ENCODE data around the gene KRT6C. TPM values are rescaled to one million over a fixed set of nuclear protein-coding genes. Genes with fewer than 3 reads are reported as not detected.

KRT6C gene
- total RNA-seq, 1 donor from 2014 or later: not detected

DNA sequence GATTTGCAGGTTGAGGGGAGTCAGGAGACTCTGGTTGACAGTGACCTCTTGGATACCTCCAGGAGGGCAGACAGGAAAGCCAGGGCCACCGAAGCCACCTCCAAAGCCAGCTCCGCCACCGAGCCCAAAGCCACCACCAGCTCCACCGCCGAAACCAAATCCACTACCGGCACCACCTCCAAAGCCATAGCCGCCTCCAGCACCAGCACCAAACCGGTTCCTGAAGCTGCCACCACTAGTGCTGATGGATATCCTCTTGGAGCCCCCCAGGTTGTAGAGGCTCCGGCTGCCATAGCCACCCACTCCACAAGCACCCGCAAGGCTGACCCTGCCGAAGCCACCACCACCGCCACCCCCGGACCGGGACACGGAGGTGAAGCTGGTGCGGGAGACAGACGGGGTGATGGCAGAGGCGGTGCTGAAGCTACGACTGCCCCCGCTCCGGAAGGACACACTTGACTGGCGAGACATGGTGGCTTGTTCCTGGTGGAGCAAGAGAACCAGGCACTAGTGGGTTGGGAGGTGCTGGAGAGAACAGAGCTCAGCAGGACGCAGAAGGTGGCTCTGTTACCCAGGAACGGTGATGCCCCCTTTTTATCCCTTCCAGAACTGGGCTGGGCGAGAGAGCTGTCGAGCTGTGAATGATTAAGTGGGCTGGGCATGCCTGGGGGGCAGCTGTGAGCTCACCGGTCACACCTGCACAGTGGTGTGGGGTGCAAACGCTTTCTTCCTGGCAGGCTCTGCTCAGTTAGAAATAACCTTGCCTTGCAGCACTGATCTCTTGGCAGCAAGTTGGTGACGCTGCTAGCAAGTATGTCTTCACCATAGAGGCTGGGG lies 46.4 kb upstream of the KRT6C start, which contains the start of gene KRT5:
Gene KRT5, minus strand, starts transcription at position 569 of the 837 bp plus-strand sequence. Its CDS starts 98 bp downstream, at position 471.
- no peak within 1 kb of the TSS for H3K27ac ChIP-seq
- no peaks in the 10 kb centered on the region for H3K27me3 ChIP-seq
- H3K4me3 ChIP-seq: no peak within 1 kb of the TSS
- H3K4me1 ChIP-seq: no peaks in the 10 kb centered on the region
- TF ChIP-seq, protein P1, sequence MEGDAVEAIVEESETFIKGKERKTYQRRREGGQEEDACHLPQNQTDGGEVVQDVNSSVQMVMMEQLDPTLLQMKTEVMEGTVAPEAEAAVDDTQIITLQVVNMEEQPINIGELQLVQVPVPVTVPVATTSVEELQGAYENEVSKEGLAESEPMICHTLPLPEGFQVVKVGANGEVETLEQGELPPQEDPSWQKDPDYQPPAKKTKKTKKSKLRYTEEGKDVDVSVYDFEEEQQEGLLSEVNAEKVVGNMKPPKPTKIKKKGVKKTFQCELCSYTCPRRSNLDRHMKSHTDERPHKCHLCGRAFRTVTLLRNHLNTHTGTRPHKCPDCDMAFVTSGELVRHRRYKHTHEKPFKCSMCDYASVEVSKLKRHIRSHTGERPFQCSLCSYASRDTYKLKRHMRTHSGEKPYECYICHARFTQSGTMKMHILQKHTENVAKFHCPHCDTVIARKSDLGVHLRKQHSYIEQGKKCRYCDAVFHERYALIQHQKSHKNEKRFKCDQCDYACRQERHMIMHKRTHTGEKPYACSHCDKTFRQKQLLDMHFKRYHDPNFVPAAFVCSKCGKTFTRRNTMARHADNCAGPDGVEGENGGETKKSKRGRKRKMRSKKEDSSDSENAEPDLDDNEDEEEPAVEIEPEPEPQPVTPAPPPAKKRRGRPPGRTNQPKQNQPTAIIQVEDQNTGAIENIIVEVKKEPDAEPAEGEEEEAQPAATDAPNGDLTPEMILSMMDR (IDR thresholded peaks at IDR 0.05): no peak
- no peak for DNase-seq (ENCODE audit: low spot score in 2 of 2)
- intact Hi-C loops (cut with DNase I): no loop called here
- H3K36me3 ChIP-seq: no peaks in the 10 kb centered on the region
- H3K9me3 ChIP-seq: no peaks in the 10 kb centered on the region

DNA sequence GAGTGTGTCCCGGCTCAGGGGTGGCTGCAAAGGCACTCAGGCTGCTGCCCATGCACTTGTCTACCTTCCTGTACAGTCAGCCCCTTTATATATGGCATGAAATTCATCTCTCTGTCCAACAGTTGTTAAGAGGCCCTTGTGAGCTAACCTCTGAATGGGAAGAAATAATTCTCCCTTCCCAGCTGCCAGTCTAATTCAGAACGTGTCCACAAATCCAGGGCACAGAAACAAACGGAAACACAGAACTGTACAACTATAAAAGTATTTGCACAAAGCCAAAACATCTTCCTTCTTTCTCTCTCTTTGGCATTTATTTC lies 45.7 kb upstream of the KRT6C start:
- H3K4me1 ChIP-seq: no peaks in the 10 kb centered on the region
- H3K27ac ChIP-seq: no peak overlapping the region
- no peaks in the 10 kb centered on the region for H3K27me3 ChIP-seq
- intact Hi-C loops (cut with DNase I): no loop called here
- no peak for DNase-seq (ENCODE audit: low spot score in 2 of 2)
- H3K4me3 ChIP-seq: no peak overlapping the region
- no peaks in the 10 kb centered on the region for H3K36me3 ChIP-seq
- no peaks in the 10 kb centered on the region for H3K9me3 ChIP-seq
- TF ChIP-seq, protein P1 (IDR thresholded peaks at IDR 0.05): no peak

DNA sequence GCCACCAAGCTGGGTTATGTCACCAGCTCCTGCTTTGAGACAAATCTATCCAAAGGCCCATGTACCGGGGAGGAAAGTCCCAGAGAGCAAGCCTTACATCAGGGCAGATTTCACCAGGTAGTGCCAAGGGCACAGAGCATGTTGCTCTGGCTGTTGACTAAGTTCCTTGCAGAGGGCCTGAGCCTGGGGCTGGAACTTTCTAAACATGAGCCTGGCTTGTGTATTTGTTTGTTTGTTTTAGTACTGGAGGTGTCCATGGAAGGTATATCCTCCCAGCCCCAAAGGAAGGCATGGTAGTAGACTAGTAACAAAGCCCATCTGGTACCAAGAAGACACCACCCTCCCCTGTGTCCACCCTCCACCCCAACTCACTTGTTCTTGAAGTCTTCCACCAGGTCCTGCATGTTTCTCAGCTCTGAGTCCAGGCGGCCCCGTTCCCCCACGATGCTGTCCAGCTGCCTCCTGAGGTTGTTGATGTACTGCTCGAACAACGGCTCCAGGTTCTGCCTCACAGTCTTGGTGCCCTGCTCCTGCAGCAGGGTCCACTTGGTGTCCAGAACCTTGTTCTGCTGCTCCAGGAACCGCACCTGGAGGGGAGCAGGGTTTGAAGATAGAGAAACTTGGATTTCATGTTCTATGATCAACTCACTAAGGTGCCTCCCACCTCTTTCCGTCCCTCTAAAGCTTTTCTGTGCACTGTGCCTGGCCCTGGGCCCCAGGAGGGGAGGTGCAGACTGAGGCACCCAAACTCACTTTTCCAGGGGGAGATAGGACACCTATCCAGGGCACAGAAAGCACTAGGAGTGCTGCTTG lies 45.2 kb upstream of the KRT6C start:
- intact Hi-C loops (cut with DNase I): no loop called here
- H3K9me3 ChIP-seq: no peaks in the 10 kb centered on the region
- no peak for DNase-seq (ENCODE audit: low spot score in 2 of 2)

DNA sequence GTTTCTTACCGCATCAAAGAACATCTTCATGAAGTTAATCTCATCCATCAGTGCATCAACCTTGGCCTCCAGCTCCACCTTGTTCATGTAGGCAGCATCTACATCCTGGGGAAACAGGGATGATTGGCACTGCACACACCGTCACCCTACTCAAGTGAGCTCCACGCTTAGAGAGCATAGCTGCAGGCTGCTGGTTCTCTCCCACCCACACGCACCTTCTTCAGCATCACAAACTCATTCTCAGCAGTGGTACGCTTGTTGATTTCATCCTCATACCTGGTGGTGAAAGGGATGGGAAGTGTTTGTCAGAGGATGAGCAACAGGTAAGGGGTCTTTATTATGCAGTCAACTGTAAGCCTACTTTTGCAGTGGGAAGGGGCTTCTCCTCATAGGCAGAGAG lies 44.3 kb upstream of the KRT6C start:
- Histone ChIP-seq H3K9me3 (no peaks in the 10 kb centered on the region), H3K36me3 (no peaks in the 10 kb centered on the region), H3K4me1 (no peaks in the 10 kb centered on the region), H3K27me3 (no peaks in the 10 kb centered on the region), H3K4me3 (no peak overlapping the region), H3K27ac (no peak overlapping the region)
- intact Hi-C loops (cut with DNase I): no loop called here
- TF ChIP-seq, protein P1 (IDR thresholded peaks at IDR 0.05): no peak
- DNase-seq (ENCODE audit: low spot score in 2 of 2): no peak

More for the DNA sequence above, 45.2 kb upstream of the KRT6C start:
- Histone ChIP-seq H3K36me3 (no peaks in the 10 kb centered on the region), H3K27ac (no peak overlapping the region), H3K27me3 (no peaks in the 10 kb centered on the region), H3K4me1 (no peaks in the 10 kb centered on the region), H3K4me3 (no peak overlapping the region)
- TF ChIP-seq, protein P1 (IDR thresholded peaks at IDR 0.05): no peak

DNA sequence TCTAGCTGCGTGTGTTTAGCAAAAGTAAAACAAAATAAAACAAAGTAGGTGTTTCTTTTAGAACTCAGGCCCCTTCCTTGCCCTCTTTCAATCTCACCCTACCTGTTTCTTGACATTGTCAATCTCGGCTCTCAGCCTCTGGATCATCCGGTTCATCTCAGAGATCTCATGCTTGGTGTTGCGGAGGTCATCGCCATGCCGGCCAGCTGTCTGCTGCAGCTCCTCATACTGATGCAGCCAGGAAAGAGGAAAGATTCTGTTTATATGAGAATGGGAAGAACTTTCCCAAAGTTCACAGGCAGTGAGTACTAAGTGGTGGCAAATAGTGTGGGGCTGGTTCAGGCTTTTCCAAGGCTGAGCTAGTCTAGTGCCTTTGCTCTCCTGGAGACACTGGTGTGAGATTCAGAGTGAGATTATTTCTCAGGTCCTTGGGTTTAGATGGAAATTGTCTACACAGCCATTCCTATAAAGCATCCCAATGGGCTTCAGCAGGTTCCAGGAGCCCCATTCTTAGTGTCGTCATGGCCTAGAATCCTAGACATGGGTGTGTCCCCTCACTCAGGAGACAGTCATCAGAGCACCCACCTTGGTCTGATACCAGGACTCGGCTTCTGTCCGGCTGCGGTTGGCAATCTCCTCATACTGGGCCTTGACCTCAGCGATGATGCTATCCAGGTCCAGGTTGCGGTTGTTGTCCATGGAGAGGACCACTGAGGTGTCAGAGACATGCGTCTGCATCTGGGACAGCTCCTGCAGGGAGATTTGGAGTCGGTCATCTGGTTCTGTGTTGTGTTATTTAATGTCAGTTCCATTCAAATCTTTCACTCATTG lies 43.6 kb upstream of the KRT6C start:
- H3K4me1 ChIP-seq: no peaks in the 10 kb centered on the region
- H3K27me3 ChIP-seq: no peaks in the 10 kb centered on the region
- TF ChIP-seq, protein P1 (IDR thresholded peaks at IDR 0.05): no peak
- H3K4me3 ChIP-seq: no peak overlapping the region
- intact Hi-C loops (cut with DNase I): no loop called here
- DNase-seq (ENCODE audit: low spot score in 2 of 2): no peak
- no peak overlapping the region for H3K27ac ChIP-seq
- no peaks in the 10 kb centered on the region for H3K9me3 ChIP-seq
- no peaks in the 10 kb centered on the region for H3K36me3 ChIP-seq

All from ascending aorta (tissue), 2 donors.